Uterus (tissue), 2 donors: ENCODE results near the gene CKMT2.

Source experiments
- CTCF ChIP-seq, 4 experiments: fragments of 200-600 bp in 2 of 4; fragments of 450-650 bp in 2 of 4; sonication (generic) in 2 of 4; IDR thresholded peaks; one replicate each; pipeline ENCODE4 v1.5.1; 2016 to 2019; ENCODE audit warnings: antibody characterized with exemption in 4 of 4, mild to moderate bottlenecking in 2 of 4, moderate library complexity in 1 of 4
- POLR2A ChIP-seq, 2 donors: fragments of 450-650 bp; IDR thresholded peaks; one replicate each; pipeline ENCODE4 v1.6.1; 2016; ENCODE audit warnings: antibody characterized with exemption in 2 of 2, mild to moderate bottlenecking in 1 of 2, moderate library complexity in 1 of 2

DNA sequence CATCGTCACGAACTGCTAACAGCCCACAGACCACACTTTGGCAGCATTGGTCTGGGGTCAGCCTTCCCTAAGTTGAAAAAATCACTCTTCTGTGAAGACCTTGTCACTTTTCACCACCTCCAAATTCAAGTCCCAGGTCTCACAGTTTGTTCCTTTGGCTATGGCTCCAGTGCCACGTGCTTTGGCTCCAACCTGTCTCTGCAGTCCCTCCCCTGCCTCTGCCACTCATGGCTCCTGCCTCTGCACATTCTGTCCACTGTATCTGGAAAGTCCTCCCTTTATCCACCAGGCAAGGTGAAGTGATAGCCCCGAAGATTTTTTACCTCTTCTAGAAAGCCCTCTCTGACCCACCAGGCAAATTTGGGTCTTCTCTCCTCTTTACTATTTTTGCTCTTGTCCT is 5.3 kb downstream of the CKMT2 start:
- TF ChIP-seq CTCF (IDR thresholded peaks at IDR 0.05): no peak
- TF ChIP-seq POLR2A (IDR thresholded peaks at IDR 0.05): no peak
